Measurements from ENCODE around the gene PPFIBP1.

Gene PPFIBP1

GRCh38 chr12:27672643-27673042 is 148.6 kb downstream of the PPFIBP1 start:
- Histone ChIP-seq H3K27ac (ENCODE audit: low read length) (no peak overlapping the region), H3K4me2 (ENCODE audit: low read depth, low read length) (no peak overlapping the region), H3K4me3 (ENCODE audit: low read length) (no peak overlapping the region), H3K9me2 (replicated peaks; ENCODE audit: insufficient read depth, low read length) (no peaks in the 10 kb centered on the region), H3K27me3 (replicated peaks; ENCODE audit: insufficient read depth, low read length) (no peaks in the 10 kb centered on the region), H4K20me1 (ENCODE audit: insufficient read depth, low read length) (no peaks in the 10 kb centered on the region), H2AFZ (ENCODE audit: low read length) (no peak overlapping the region), H3K9ac (ENCODE audit: low read length) (no peak overlapping the region), H3K79me2 (ENCODE audit: low read length) (no peaks in the 10 kb centered on the region), H3F3A (ENCODE audit: insufficient read depth, low read length) (peaks cover 6% of the 10 kb centered on the region), H3K36me3 (replicated peaks; ENCODE audit: insufficient read depth, low read length) (no peaks in the 10 kb centered on the region), H3K9me3 (replicated peaks; ENCODE audit: insufficient read depth, low read length) (no peaks in the 10 kb centered on the region), H3K4me1 (ENCODE audit: low read length) (peaks cover 7% of the 10 kb centered on the region)
- TF ChIP-seq EZH2phosphoT487 (IDR thresholded peaks at IDR 0.05; ENCODE audit: low read length) (no peak), EZH2 (optimal IDR thresholded peaks at IDR 0.05; ENCODE audit: low read depth, low read length) (no peak)
- TF ChIP-seq, protein P1, sequence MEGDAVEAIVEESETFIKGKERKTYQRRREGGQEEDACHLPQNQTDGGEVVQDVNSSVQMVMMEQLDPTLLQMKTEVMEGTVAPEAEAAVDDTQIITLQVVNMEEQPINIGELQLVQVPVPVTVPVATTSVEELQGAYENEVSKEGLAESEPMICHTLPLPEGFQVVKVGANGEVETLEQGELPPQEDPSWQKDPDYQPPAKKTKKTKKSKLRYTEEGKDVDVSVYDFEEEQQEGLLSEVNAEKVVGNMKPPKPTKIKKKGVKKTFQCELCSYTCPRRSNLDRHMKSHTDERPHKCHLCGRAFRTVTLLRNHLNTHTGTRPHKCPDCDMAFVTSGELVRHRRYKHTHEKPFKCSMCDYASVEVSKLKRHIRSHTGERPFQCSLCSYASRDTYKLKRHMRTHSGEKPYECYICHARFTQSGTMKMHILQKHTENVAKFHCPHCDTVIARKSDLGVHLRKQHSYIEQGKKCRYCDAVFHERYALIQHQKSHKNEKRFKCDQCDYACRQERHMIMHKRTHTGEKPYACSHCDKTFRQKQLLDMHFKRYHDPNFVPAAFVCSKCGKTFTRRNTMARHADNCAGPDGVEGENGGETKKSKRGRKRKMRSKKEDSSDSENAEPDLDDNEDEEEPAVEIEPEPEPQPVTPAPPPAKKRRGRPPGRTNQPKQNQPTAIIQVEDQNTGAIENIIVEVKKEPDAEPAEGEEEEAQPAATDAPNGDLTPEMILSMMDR (IDR thresholded peaks at IDR 0.05; ENCODE audit: low read length), result no peak
- DNase-seq, result no peak

DNA sequence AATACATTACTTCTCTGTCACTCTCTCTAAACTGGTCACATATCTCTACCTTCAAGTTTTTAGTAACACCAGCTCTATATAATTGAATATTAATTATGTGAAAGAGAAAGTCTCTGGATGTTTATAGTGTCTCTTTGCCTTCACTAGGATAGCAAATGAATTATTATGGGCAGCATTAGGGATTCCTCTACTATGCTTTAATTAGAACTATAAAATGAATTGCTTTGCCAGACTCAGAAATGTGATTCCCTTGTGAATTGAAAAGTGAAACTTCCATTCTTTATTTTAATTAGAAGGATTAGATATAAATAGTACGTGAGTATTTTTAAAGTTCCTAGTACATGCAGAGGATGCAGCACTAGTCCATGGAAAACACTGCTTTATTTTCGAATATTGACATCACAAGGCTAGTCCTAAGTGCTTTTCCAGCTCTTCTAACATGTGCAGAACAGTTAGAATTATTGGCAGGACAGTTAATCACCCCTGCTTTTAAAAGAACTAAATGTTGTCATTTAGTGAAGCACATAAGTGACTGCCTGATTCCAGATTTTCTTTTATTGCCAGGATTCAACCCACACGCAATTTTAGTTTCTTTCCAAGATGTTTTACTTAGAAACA is 149.2 kb downstream of the PPFIBP1 start:
- DNase-seq, result no peak
- no peak overlapping the region for H3K27ac ChIP-seq (ENCODE audit: low read length)
- no peaks in the 10 kb centered on the region for H3K36me3 ChIP-seq (replicated peaks; ENCODE audit: insufficient read depth, low read length)
- peaks cover under 1% of the 10 kb centered on the region; the same call in 1 of the 2 replicates for H3F3A ChIP-seq (ENCODE audit: insufficient read depth, low read length)
- no peaks in the 10 kb centered on the region for H3K27me3 ChIP-seq (replicated peaks; ENCODE audit: insufficient read depth, low read length)
- H4K20me1 ChIP-seq (ENCODE audit: insufficient read depth, low read length), result no peaks in the 10 kb centered on the region
- H3K4me1 ChIP-seq (ENCODE audit: low read length), result peaks cover 2% of the 10 kb centered on the region
- H3K79me2 ChIP-seq (ENCODE audit: low read length), result no peaks in the 10 kb centered on the region
- H3K4me3 ChIP-seq (ENCODE audit: low read length), result no peak overlapping the region
- no peak overlapping the region for H3K9ac ChIP-seq (ENCODE audit: low read length)
- H2AFZ ChIP-seq (ENCODE audit: low read length), result no peak overlapping the region
- no peaks in the 10 kb centered on the region for H3K9me3 ChIP-seq (replicated peaks; ENCODE audit: insufficient read depth, low read length)
- TF ChIP-seq, protein P1 (IDR thresholded peaks at IDR 0.05; ENCODE audit: low read length), result no peak
- no peak for TF ChIP-seq EZH2 (optimal IDR thresholded peaks at IDR 0.05; ENCODE audit: low read depth, low read length)
- H3K9me2 ChIP-seq (replicated peaks; ENCODE audit: insufficient read depth, low read length), result no peaks in the 10 kb centered on the region
- H3K4me2 ChIP-seq (ENCODE audit: low read depth, low read length), result no peak overlapping the region

DNA sequence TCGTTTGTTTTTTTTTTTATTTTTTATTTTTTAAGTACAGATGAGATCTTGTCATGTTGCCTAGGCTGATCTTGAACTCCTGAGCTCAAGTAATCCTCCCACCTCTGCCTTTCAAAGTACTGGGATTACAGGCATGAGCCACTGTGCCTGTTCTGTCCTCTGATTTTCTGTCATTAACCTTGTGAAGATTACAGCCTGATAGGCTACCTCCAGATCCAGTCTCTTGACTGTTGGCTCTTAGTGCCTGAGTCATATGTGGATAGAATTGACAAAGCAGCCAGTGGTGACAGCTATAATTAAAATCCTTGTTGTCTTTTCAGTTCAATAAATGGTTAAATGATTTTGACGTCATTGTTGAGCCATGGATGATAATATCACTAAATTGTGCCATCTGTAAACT is 151.0 kb downstream of the PPFIBP1 start:
- Histone ChIP-seq H3K9me2 (replicated peaks; ENCODE audit: insufficient read depth, low read length) (no peaks in the 10 kb centered on the region), H3F3A (ENCODE audit: insufficient read depth, low read length) (no peaks in the 10 kb centered on the region), H3K9ac (ENCODE audit: low read length) (no peak overlapping the region), H4K20me1 (ENCODE audit: insufficient read depth, low read length) (no peaks in the 10 kb centered on the region), H3K27me3 (replicated peaks; ENCODE audit: insufficient read depth, low read length) (no peaks in the 10 kb centered on the region), H2AFZ (ENCODE audit: low read length) (no peak overlapping the region), H3K4me1 (ENCODE audit: low read length) (no peaks in the 10 kb centered on the region; the same call in 1 of the 2 replicates), H3K4me3 (ENCODE audit: low read length) (no peak overlapping the region), H3K36me3 (replicated peaks; ENCODE audit: insufficient read depth, low read length) (no peaks in the 10 kb centered on the region), H3K9me3 (replicated peaks; ENCODE audit: insufficient read depth, low read length) (no peaks in the 10 kb centered on the region), H3K27ac (ENCODE audit: low read length) (no peak overlapping the region), H3K79me2 (ENCODE audit: low read length) (no peaks in the 10 kb centered on the region), H3K4me2 (ENCODE audit: low read depth, low read length) (no peak overlapping the region)
- no peak for TF ChIP-seq EZH2 (optimal IDR thresholded peaks at IDR 0.05; ENCODE audit: low read depth, low read length)
- no peak for DNase-seq

- no peak overlapping the region for H3K4me3 ChIP-seq (ENCODE audit: low read length)
- H3K9me3 ChIP-seq (replicated peaks; ENCODE audit: insufficient read depth, low read length), result no peaks in the 10 kb centered on the region
- no peaks in the 10 kb centered on the region for H3K9me2 ChIP-seq (replicated peaks; ENCODE audit: insufficient read depth, low read length)
- TF ChIP-seq EZH2phosphoT487 (IDR thresholded peaks at IDR 0.05; ENCODE audit: low read length) (no peak), EZH2 (optimal IDR thresholded peaks at IDR 0.05; ENCODE audit: low read depth, low read length) (no peak)
- TF ChIP-seq, protein P1 (IDR thresholded peaks at IDR 0.05; ENCODE audit: low read length), result no peak
- no peaks in the 10 kb centered on the region for H3K27me3 ChIP-seq (replicated peaks; ENCODE audit: insufficient read depth, low read length)
- H3K4me2 ChIP-seq (ENCODE audit: low read depth, low read length), result no peak overlapping the region
- no peaks in the 10 kb centered on the region for H4K20me1 ChIP-seq (ENCODE audit: insufficient read depth, low read length)
- H2AFZ ChIP-seq (ENCODE audit: low read length), result no peak overlapping the region
- no peaks in the 10 kb centered on the region for H3F3A ChIP-seq (ENCODE audit: insufficient read depth, low read length)
- no peaks in the 10 kb centered on the region for H3K36me3 ChIP-seq (replicated peaks; ENCODE audit: insufficient read depth, low read length)
- no peak overlapping the region for H3K9ac ChIP-seq (ENCODE audit: low read length)
- no peak overlapping the region for H3K27ac ChIP-seq (ENCODE audit: low read length)
- no peaks in the 10 kb centered on the region; the same call in 1 of the 2 replicates for H3K4me1 ChIP-seq (ENCODE audit: low read length)
- no peaks in the 10 kb centered on the region for H3K79me2 ChIP-seq (ENCODE audit: low read length)
- DNase-seq, result no peak
Observed at GRCh38 chr12:27680619-27681018, 156.6 kb downstream of the PPFIBP1 start.

All from MM.1S (cell line).